H1 (cell line): Measurements from ENCODE around the gene ARFGAP3. TPM values are rescaled to one million over a fixed set of nuclear protein-coding genes. Genes with fewer than 3 reads are reported as not detected.

Source experiments
- CHD1 ChIP-seq: IDR thresholded peaks from 2 replicates; pipeline ENCODE4 v1.6.1; 2012; ENCODE audit warnings: low read depth, low read length, improper control_type of control experiment
- CREB1 ChIP-seq: IDR thresholded peaks from 2 replicates; pipeline ENCODE4 v1.6.1; 2012; ENCODE audit warnings: inconsistent platforms
- NRF1 ChIP-seq: IDR thresholded peaks from 2 replicates; pipeline ENCODE4 v1.6.1; 2011; ENCODE audit warnings: mild to moderate bottlenecking, low read depth, low read length, improper control_type of control experiment
- POU5F1 ChIP-seq: IDR thresholded peaks from 2 replicates; pipeline ENCODE4 v1.6.1; 2011; ENCODE audit warnings: low read depth, mild to moderate bottlenecking, low read length, moderate library complexity
- YY1 ChIP-seq: IDR thresholded peaks from 2 replicates; pipeline ENCODE4 v1.6.1; 2011; ENCODE audit warnings: low read depth, mild to moderate bottlenecking, low read length
- ZNF274 ChIP-seq: IDR thresholded peaks from 2 replicates; pipeline ENCODE4 v1.7.0; 2012; ENCODE audit warnings: low read length, borderline replicate concordance; ENCODE audit errors: extremely low read depth
- polyA plus RNA-seq, 7 experiments: library from polyadenylated mRNA; depleted of rRNA in 3 of 7; stranded (reverse) in 5 of 7; unstranded in 2 of 7; fragments of >200 nt in 5 of 7; fragments of 200-250 nt in 2 of 7; gene quantifications; 1 replicate in 5 of 7; 2 replicates in 1 of 7; 4 replicates in 1 of 7; pipeline versions ENCODE4 v1.2.1 to v1.2.3, GENCODE V29; 2011 to 2013; ENCODE audit warnings: missing spikeins in 2 of 7, mixed read lengths in 2 of 7
- total RNA-seq: library from RNA; stranded (reverse); fragmentation: NEBNext Ultra II Directional; extraction: Animal tissue kit (Norgen Biotek cat#: 25700); gene quantifications from 2 replicates; pipeline ENCODE4 v1.2.1, GENCODE V29; 2021
- TF ChIP-seq, protein P1 (sequence below): fragments of 300-600 bp; sonication (generic); IDR thresholded peaks from 2 replicates; pipeline ENCODE4 v1.7.1; 2012; ENCODE audit warnings: low read length, moderate library complexity, mild to moderate bottlenecking, inconsistent platforms; ENCODE audit not compliant: insufficient replicate concordance
- TF ChIP-seq, protein P2 (sequence below): IDR thresholded peaks from 2 replicates; pipeline ENCODE4 v1.6.1; 2011; ENCODE audit warnings: low read depth, mild to moderate bottlenecking, low read length; ENCODE audit not compliant: insufficient read depth

ARFGAP3 gene
- total and polyA plus RNA-seq, 2 of the 8 experiments (the other 6 are each of a cell fraction or from before 2014, with no cell fraction given), result 9.7 to 16.0 TPM

DNA sequence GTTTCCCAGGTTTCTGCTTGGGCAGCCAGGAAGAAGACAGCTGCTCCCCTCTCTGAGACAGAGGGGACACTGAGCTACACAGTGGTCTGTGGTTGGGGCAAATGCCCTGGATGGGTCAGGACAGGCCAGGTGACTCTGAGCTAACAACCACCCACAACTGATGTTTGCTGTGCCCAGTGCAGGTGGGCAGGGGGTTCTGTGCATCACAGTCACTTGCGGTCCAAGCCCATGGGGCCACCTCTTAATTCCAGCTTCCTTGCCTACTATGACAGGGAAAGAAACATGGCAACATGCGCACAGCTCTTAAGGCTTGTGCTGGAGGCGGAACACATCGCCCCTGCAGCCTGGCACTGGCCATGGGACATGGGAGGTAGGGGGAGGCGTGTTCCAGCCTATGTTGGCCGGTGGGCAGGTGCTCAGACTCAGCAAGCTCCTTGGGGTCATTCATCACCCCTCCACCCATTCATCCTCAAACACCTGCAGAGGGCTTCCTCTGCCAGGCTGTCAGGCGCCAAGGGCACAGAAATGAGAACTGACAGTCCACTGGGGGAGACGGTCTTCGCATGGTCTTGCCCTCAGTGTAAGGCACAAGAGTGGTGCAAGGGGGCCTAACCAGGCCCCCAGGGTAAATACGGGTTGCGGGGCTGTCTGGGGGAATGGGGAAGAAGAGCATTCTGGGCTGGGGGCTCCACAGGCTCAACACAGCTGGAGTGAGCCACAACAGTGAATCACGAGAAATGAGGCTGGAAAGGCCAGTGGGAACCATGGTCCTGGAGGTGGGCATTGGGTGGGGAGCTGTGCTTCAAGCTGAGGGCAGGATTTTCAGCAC is 55.6 kb downstream of the ARFGAP3 start (continued):
- TF ChIP-seq, protein P1, sequence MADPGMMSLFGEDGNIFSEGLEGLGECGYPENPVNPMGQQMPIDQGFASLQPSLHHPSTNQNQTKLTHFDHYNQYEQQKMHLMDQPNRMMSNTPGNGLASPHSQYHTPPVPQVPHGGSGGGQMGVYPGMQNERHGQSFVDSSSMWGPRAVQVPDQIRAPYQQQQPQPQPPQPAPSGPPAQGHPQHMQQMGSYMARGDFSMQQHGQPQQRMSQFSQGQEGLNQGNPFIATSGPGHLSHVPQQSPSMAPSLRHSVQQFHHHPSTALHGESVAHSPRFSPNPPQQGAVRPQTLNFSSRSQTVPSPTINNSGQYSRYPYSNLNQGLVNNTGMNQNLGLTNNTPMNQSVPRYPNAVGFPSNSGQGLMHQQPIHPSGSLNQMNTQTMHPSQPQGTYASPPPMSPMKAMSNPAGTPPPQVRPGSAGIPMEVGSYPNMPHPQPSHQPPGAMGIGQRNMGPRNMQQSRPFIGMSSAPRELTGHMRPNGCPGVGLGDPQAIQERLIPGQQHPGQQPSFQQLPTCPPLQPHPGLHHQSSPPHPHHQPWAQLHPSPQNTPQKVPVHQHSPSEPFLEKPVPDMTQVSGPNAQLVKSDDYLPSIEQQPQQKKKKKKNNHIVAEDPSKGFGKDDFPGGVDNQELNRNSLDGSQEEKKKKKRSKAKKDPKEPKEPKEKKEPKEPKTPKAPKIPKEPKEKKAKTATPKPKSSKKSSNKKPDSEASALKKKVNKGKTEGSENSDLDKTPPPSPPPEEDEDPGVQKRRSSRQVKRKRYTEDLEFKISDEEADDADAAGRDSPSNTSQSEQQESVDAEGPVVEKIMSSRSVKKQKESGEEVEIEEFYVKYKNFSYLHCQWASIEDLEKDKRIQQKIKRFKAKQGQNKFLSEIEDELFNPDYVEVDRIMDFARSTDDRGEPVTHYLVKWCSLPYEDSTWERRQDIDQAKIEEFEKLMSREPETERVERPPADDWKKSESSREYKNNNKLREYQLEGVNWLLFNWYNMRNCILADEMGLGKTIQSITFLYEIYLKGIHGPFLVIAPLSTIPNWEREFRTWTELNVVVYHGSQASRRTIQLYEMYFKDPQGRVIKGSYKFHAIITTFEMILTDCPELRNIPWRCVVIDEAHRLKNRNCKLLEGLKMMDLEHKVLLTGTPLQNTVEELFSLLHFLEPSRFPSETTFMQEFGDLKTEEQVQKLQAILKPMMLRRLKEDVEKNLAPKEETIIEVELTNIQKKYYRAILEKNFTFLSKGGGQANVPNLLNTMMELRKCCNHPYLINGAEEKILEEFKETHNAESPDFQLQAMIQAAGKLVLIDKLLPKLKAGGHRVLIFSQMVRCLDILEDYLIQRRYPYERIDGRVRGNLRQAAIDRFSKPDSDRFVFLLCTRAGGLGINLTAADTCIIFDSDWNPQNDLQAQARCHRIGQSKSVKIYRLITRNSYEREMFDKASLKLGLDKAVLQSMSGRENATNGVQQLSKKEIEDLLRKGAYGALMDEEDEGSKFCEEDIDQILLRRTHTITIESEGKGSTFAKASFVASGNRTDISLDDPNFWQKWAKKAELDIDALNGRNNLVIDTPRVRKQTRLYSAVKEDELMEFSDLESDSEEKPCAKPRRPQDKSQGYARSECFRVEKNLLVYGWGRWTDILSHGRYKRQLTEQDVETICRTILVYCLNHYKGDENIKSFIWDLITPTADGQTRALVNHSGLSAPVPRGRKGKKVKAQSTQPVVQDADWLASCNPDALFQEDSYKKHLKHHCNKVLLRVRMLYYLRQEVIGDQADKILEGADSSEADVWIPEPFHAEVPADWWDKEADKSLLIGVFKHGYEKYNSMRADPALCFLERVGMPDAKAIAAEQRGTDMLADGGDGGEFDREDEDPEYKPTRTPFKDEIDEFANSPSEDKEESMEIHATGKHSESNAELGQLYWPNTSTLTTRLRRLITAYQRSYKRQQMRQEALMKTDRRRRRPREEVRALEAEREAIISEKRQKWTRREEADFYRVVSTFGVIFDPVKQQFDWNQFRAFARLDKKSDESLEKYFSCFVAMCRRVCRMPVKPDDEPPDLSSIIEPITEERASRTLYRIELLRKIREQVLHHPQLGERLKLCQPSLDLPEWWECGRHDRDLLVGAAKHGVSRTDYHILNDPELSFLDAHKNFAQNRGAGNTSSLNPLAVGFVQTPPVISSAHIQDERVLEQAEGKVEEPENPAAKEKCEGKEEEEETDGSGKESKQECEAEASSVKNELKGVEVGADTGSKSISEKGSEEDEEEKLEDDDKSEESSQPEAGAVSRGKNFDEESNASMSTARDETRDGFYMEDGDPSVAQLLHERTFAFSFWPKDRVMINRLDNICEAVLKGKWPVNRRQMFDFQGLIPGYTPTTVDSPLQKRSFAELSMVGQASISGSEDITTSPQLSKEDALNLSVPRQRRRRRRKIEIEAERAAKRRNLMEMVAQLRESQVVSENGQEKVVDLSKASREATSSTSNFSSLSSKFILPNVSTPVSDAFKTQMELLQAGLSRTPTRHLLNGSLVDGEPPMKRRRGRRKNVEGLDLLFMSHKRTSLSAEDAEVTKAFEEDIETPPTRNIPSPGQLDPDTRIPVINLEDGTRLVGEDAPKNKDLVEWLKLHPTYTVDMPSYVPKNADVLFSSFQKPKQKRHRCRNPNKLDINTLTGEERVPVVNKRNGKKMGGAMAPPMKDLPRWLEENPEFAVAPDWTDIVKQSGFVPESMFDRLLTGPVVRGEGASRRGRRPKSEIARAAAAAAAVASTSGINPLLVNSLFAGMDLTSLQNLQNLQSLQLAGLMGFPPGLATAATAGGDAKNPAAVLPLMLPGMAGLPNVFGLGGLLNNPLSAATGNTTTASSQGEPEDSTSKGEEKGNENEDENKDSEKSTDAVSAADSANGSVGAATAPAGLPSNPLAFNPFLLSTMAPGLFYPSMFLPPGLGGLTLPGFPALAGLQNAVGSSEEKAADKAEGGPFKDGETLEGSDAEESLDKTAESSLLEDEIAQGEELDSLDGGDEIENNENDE, result no peak
- TF ChIP-seq NRF1, result no peak
- no peak for TF ChIP-seq POU5F1
- TF ChIP-seq YY1, result no peak
- TF ChIP-seq ZNF274, result no peak
- TF ChIP-seq, protein P2, sequence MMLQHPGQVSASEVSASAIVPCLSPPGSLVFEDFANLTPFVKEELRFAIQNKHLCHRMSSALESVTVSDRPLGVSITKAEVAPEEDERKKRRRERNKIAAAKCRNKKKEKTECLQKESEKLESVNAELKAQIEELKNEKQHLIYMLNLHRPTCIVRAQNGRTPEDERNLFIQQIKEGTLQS, result no peak
- no peak for TF ChIP-seq CHD1
- TF ChIP-seq CREB1, result no peak
- TF ChIP-seq, all 59 proteins: peak for 0
